Body of pancreas (tissue), 4 donors: ENCODE measurements around the gene SLC35F4. TPM values are rescaled to one million over a fixed set of nuclear protein-coding genes. Genes with fewer than 3 reads are reported as not detected.
A peak's percentile ranks its signal among the peaks of the same experiment; 100 is the strongest.

Experiments
- ATAC-seq: fragments of 150-250 bp; one replicate; pipeline ENCODE4 v1.9.1; 2016
- DNase-seq, 4 donors: peaks; one replicate each; pipeline ENCODE4 v3.0.0-alpha.2; 2019
- H3K27ac ChIP-seq, 4 donors: fragments of 200-600 bp; sonication (generic); 1 replicate in 3 of 4; 2 replicates in 1 of 4; pipeline versions ENCODE4 v1.5.1 to v1.6.1; 2016 to 2019; ENCODE audit warnings: mild to moderate bottlenecking in 1 of 4, mixed read lengths in 1 of 4, moderate library complexity in 1 of 4
- H3K27me3 ChIP-seq, 2 donors: fragments of 200-600 bp; sonication (generic); one replicate each; pipeline ENCODE4 v1.6.0; 2016; ENCODE audit warnings: mild to moderate bottlenecking in 1 of 2
- H3K36me3 ChIP-seq, 2 donors: fragments of 200-600 bp; sonication (generic); replicated peaks in 1 of 2; 2 replicates each; pipeline ENCODE4 v1.5.1; 2016; ENCODE audit warnings: low read depth in 2 of 2; ENCODE audit not compliant: insufficient read depth in 1 of 2
- H3K4me1 ChIP-seq: fragments of 200-600 bp; sonication (generic); one replicate; pipeline ENCODE4 v1.6.0; 2016
- H3K4me3 ChIP-seq, 2 donors: fragments of 200-600 bp; sonication (generic); 1 replicate in 1 of 2; 2 replicates in 1 of 2; pipeline ENCODE4 v1.5.1; 2016 to 2019
- H3K9me3 ChIP-seq, 3 donors: fragments of 200-600 bp; sonication (generic); 1 replicate in 2 of 3; 2 replicates in 1 of 3; pipeline ENCODE4 v1.5.1; 2016
- CTCF ChIP-seq, 7 experiments: fragments of 450-650 bp in 4 of 7; fragments of 200-600 bp in 3 of 7; sonication (generic) in 3 of 7; IDR thresholded peaks; one replicate each; pipeline ENCODE4 v1.5.1; 2016 to 2019; ENCODE audit warnings: antibody characterized with exemption in 7 of 7
- POLR2A ChIP-seq, 3 donors: fragments of 450-650 bp; IDR thresholded peaks; one replicate each; pipeline ENCODE4 v1.6.1; 2016; ENCODE audit warnings: antibody characterized with exemption in 3 of 3, mild to moderate bottlenecking in 2 of 3
- WGBS, 2 donors: methylation state at CpG; one replicate each; pipeline ENCODE4 v1.1.5; 2017; 5-methylcytosine and 5-hydroxymethylcytosine counted together
- intact Hi-C: fragments of 100-400 bp; cut with DNase I; formaldehyde crosslinking; loops from one replicate; pipeline ENCODE4 v1.15.1; 2023
- total RNA-seq, 2 donors: library from RNA; depleted of rRNA; stranded (reverse); fragments of >200 nt; gene quantifications; one replicate each; pipeline ENCODE4 v1.1.0, GENCODE V29; 2016

The SLC35F4 gene
- total RNA-seq, 2 donors from 2014 or later: not detected

DNA sequence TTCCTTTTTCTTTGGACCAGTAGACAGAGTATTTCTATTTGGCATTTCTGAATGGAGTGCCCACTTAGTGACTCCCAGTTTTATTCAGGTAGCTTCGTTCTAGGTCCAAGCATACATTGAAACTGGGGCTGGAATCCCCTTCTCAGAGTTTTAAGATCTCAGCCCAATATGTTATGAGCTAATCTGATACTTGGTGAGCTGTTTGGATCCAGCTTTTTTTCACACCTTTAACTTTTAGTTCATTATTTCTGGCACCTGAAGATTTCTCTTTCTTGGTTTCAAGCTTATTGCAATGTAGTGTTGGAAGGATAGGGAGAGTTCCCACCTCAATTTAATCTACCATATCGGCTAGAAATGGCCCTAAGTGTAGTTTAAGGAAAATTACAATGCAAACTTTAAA is 318.8 kb downstream of the SLC35F4 start:
- Histone ChIP-seq H3K9me3 (peaks cover 0 to 8% (median 0%) of the 10 kb centered on the region in 3 donors), H3K27me3 (no peaks in the 10 kb centered on the region), H3K4me1 (no peaks in the 10 kb centered on the region), H3K27ac (no peak overlapping the region), H3K4me3 (no peak overlapping the region), H3K36me3 (no peaks in the 10 kb centered on the region)
- TF ChIP-seq POLR2A (IDR thresholded peaks at IDR 0.05): no peak
- TF ChIP-seq CTCF (IDR thresholded peaks at IDR 0.05): no peak
- intact Hi-C loops: no loop called here
- WGBS, 2 donors: 46 to 83% methylated on average over 2 of the region's 2 CpGs
- ATAC-seq (no peak), DNase-seq (no peak)

DNA sequence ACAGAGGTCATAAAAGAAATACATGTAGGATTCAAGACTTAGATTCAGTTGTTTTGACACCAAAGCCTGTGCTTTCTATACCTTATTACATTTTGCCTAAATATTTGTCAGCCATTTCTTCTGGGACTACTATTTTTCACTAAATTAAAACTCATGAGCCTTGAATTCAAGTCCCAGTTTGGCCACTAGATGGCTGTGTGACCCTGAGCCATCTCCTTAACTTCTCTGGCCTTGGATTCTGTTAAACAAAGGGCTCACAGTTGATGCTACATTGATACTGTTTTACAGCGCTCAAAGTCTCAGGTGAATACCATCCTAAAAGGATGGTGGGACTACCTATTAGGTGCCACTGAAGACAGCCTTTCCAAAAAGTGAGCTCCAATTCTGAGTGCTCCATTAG is 332.7 kb downstream of the SLC35F4 start:
- Histone ChIP-seq H3K4me3 (no peak overlapping the region), H3K27me3 (no peaks in the 10 kb centered on the region), H3K4me1 (no peaks in the 10 kb centered on the region), H3K36me3 (no peaks in the 10 kb centered on the region), H3K27ac (no peak overlapping the region), H3K9me3 (no peaks in the 10 kb centered on the region)
- 39 to 85% methylated on average over 1 of the region's 1 CpG for WGBS, 2 donors
- intact Hi-C loops: no loop called here
- TF ChIP-seq POLR2A (IDR thresholded peaks at IDR 0.05) (no peak), CTCF (IDR thresholded peaks at IDR 0.05) (peak in 5 of 7 experiments; percentile 6 to 36 (median 32))
- ATAC-seq (no peak), DNase-seq (peak in 2 of 4 donors; percentile 7 to 13)

GRCh38 chr14:57530571-57530970 is 335.3 kb downstream of the SLC35F4 start:
- H3K27ac ChIP-seq: no peak overlapping the region
- no peak for ATAC-seq
- intact Hi-C loops: no loop called here
- DNase-seq: no peak
- H3K4me3 ChIP-seq: no peak overlapping the region
- H3K4me1 ChIP-seq: no peaks in the 10 kb centered on the region
- H3K9me3 ChIP-seq: peaks cover 0 to under 1% (median 0%) of the 10 kb centered on the region in 3 donors
- no peaks in the 10 kb centered on the region for H3K27me3 ChIP-seq
- H3K36me3 ChIP-seq: no peaks in the 10 kb centered on the region
- TF ChIP-seq CTCF (IDR thresholded peaks at IDR 0.05): no peak
- TF ChIP-seq POLR2A (IDR thresholded peaks at IDR 0.05): no peak

- DNase-seq (peak in 1 of 4 donors; percentile 8), ATAC-seq (no peak)
- intact Hi-C loops: no loop called here
- Histone ChIP-seq H3K9me3 (peaks cover 0 to 12% (median 0%) of the 10 kb centered on the region in 3 donors), H3K4me1 (no peaks in the 10 kb centered on the region), H3K4me3 (no peak overlapping the region), H3K27ac (no peak overlapping the region), H3K27me3 (no peaks in the 10 kb centered on the region), H3K36me3 (no peaks in the 10 kb centered on the region)
- 47 to 55% methylated on average over 3 of the region's 3 CpGs for WGBS, 2 donors
- TF ChIP-seq POLR2A (IDR thresholded peaks at IDR 0.05) (no peak), CTCF (IDR thresholded peaks at IDR 0.05) (no peak)
These were observed 338.9 kb downstream of the SLC35F4 start for GRCh38 chr14:57526942-57527341.

DNA sequence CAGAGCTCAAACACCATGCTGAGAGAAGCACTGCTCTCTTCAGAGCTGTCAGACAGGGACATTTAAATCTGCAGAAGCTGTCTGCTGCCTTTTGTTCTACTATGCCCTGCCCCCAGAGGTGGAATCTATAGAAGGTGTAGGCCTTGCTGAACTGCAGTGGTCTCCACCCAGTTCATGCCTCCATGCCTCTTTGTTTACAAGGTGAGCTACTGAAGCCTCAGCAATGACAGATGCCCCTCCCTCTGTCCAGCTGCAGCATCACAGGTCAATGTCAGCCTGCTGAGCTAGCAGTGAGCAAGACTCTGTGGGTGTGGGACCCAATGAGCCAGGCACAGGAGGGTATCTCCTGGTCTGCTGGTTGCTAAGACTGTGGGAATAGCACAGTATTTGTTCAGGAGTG is 346.8 kb downstream of the SLC35F4 start:
- DNase-seq (no peak), ATAC-seq (no peak)
- Histone ChIP-seq H3K27me3 (no peaks in the 10 kb centered on the region), H3K4me1 (no peaks in the 10 kb centered on the region), H3K4me3 (no peak overlapping the region), H3K36me3 (no peaks in the 10 kb centered on the region), H3K27ac (no peak overlapping the region), H3K9me3 (peaks cover 0 to 8% (median 0%) of the 10 kb centered on the region in 3 donors)
- intact Hi-C loops: no loop called here
- no peak for TF ChIP-seq CTCF (IDR thresholded peaks at IDR 0.05)
- TF ChIP-seq POLR2A (IDR thresholded peaks at IDR 0.05): no peak
